ENCODE results near the gene RGS7.

DNA sequence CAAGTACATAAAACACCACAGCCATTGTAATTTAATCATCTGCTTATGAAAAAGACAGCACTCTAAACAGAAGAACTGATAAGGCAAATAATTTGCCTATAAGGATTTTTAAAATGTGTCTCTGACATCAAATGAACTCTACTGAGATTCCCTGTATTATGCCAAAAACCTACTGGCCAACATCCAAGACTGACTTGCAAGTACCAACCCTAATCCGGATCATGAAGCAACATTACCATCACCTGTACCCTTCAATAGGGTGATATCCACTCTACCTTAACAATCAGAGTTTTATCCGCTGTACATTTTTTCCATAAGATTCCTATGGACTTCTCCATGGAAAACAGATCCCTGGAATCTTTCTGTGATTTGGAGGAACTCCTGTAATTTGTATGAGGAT is 4.6 kb downstream of the RGS7 start:
- no peak for TF ChIP-seq EZH2 (IDR thresholded peaks at IDR 0.05; ENCODE audit: insufficient read depth, low read length)
- TF ChIP-seq, protein P1, sequence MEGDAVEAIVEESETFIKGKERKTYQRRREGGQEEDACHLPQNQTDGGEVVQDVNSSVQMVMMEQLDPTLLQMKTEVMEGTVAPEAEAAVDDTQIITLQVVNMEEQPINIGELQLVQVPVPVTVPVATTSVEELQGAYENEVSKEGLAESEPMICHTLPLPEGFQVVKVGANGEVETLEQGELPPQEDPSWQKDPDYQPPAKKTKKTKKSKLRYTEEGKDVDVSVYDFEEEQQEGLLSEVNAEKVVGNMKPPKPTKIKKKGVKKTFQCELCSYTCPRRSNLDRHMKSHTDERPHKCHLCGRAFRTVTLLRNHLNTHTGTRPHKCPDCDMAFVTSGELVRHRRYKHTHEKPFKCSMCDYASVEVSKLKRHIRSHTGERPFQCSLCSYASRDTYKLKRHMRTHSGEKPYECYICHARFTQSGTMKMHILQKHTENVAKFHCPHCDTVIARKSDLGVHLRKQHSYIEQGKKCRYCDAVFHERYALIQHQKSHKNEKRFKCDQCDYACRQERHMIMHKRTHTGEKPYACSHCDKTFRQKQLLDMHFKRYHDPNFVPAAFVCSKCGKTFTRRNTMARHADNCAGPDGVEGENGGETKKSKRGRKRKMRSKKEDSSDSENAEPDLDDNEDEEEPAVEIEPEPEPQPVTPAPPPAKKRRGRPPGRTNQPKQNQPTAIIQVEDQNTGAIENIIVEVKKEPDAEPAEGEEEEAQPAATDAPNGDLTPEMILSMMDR (IDR thresholded peaks at IDR 0.05; ENCODE audit: insufficient read depth, low read depth, low read length): no peak

All from astrocyte (in vitro differentiated cells and primary cell).